ENCODE results near the gene PSMA1. TPM values are rescaled to one million over a fixed set of nuclear protein-coding genes. Genes with fewer than 3 reads are reported as not detected.

The PSMA1 gene
- total and polyA plus RNA-seq, 2 of the 13 experiments (the other 11 are each of a cell fraction or from before 2014, with no cell fraction given): 188 to 229 TPM

- TF ChIP-seq ZNF580 (CRISPR knock-in tag; IDR thresholded peaks at IDR 0.05; ENCODE audit: borderline replicate concordance, low read depth) (peak; percentile 68; the same call in 1 of the 2 replicates), PAXIP1 (CRISPR knock-in tag; conservative IDR thresholded peaks at IDR 0.05) (peak; percentile 45; the same call in 1 of the 2 replicates), RFX5 (IDR thresholded peaks at IDR 0.05; ENCODE audit: low read depth, low read length) (no peak), ZNF646 (CRISPR knock-in tag; IDR thresholded peaks at IDR 0.05) (0 out of 2 replicates have a peak, but pooled peaks have one; percentile 10), KAT8 (CRISPR knock-in tag; IDR thresholded peaks at IDR 0.05) (peak; percentile 88), LBX2 (CRISPR knock-in tag; IDR thresholded peaks at IDR 0.05; ENCODE audit: borderline replicate concordance) (no peak; the same call in 1 of the 2 replicates), TCF7L2 (IDR thresholded peaks at IDR 0.05; ENCODE audit: low read depth, low read length) (no peak), MAX (IDR thresholded peaks at IDR 0.05) (peak; percentile 40; the same call in 1 of the 2 replicates), ZFP1 (CRISPR knock-in tag; IDR thresholded peaks at IDR 0.05) (no peak), GABPB1 (CRISPR knock-in tag; IDR thresholded peaks at IDR 0.05) (peak; percentile 85), ZNF205 (CRISPR knock-in tag; IDR thresholded peaks at IDR 0.05) (peak; percentile 49; the same call in 1 of the 2 replicates), HIVEP1 (CRISPR knock-in tag; IDR thresholded peaks at IDR 0.05) (0 out of 2 replicates have a peak, but pooled peaks have one; percentile 28), THAP11 (CRISPR knock-in tag; IDR thresholded peaks at IDR 0.05) (peak; percentile 87), ZNF20 (CRISPR knock-in tag; IDR thresholded peaks at IDR 0.05) (no peak), GPBP1L1 (CRISPR knock-in tag; IDR thresholded peaks at IDR 0.05) (no peak), THAP8 (CRISPR knock-in tag; IDR thresholded peaks at IDR 0.05; ENCODE audit: borderline replicate concordance) (peak; percentile 34; the same call in 1 of the 2 replicates)
These were observed 20.5 kb downstream of the PSMA1 start, which contains the start of gene COPB1 (continued) for GRCh38 chr11:14499560-14500180.
